ENCODE measurements around the gene UBXN2A.
"Not testable (repeated sequence)": the region's sequence is repeated elsewhere in the genome, so short reads cannot be mapped to it uniquely, and the experiment has no call there.

UBXN2A gene

GRCh38 chr2:23940718-23941620, 706 bp downstream of the UBXN2A start:
- DNase-seq (ENCODE audit: low spot score): peak; percentile 38

GRCh38 chr2:23941644-23942043, 1.4 kb downstream of the UBXN2A start:
- no peak for DNase-seq (ENCODE audit: low spot score)

- no peak for DNase-seq (ENCODE audit: low spot score)
Observed at GRCh38 chr2:23943666-23944065, 3.4 kb downstream of the UBXN2A start.

- peak; percentile 74 for DNase-seq (ENCODE audit: low spot score)
Observed at GRCh38 chr2:23944527-23944926, 4.3 kb downstream of the UBXN2A start.

GRCh38 chr2:23944976-23945375, 4.7 kb downstream of the UBXN2A start:
- DNase-seq (ENCODE audit: low spot score): no peak

GRCh38 chr2:23947350-23947749, 7.1 kb downstream of the UBXN2A start:
- no peak for DNase-seq (ENCODE audit: low spot score)

GRCh38 chr2:23952558-23952957, 12.3 kb downstream of the UBXN2A start:
- DNase-seq (ENCODE audit: low spot score): not testable (repeated sequence)

- DNase-seq (ENCODE audit: low spot score): no peak
Observed at GRCh38 chr2:23953625-23954024, 13.4 kb downstream of the UBXN2A start.

- no peak for DNase-seq (ENCODE audit: low spot score)
Observed at GRCh38 chr2:23954325-23955014, 14.2 kb downstream of the UBXN2A start.

- no peak for DNase-seq (ENCODE audit: low spot score)
Observed at GRCh38 chr2:23967846-23968245, 27.6 kb downstream of the UBXN2A start.

GRCh38 chr2:23976883-23977282, 36.6 kb downstream of the UBXN2A start:
- no peak for DNase-seq (ENCODE audit: low spot score)

- DNase-seq (ENCODE audit: low spot score): no peak
Observed at GRCh38 chr2:23988371-23988770, 48.1 kb downstream of the UBXN2A start.

- DNase-seq (ENCODE audit: low spot score): no peak
Observed at GRCh38 chr2:23992931-23993330, 52.7 kb downstream of the UBXN2A start.

- DNase-seq (ENCODE audit: low spot score): no peak
Observed at GRCh38 chr2:23993736-23994269, 53.5 kb downstream of the UBXN2A start.

- DNase-seq (ENCODE audit: low spot score): no peak
Observed at GRCh38 chr2:23994567-23994966, 54.3 kb downstream of the UBXN2A start.

- no peak for DNase-seq (ENCODE audit: low spot score)
Observed at GRCh38 chr2:24007693-24008092, 67.4 kb downstream of the UBXN2A start.

GRCh38 chr2:24008672-24009366, 68.6 kb downstream of the UBXN2A start:
- no peak for DNase-seq (ENCODE audit: low spot score)

- DNase-seq (ENCODE audit: low spot score): no peak
Observed at GRCh38 chr2:24009367-24009679, 69.1 kb downstream of the UBXN2A start.

GRCh38 chr2:24009680-24010476, 69.6 kb downstream of the UBXN2A start, which contains the start of gene MFSD2B:
Gene MFSD2B (plus strand): TSS chr2:24010085. CDS start chr2:24010097, 12 bp downstream.
- DNase-seq (ENCODE audit: low spot score): no peak

GRCh38 chr2:24010477-24011249, 70.4 kb downstream of the UBXN2A start:
- no peak for DNase-seq (ENCODE audit: low spot score)
